ENCODE results near the gene CELF1.
A peak's percentile ranks its signal among the peaks of the same experiment; 100 is the strongest.

CELF1 gene

GRCh38 chr11:47443028-47443700 is 109.8 kb downstream of the CELF1 start:
- no peak for DNase-seq

GRCh38 chr11:47442514-47442913 is 110.4 kb downstream of the CELF1 start:
- no peak for DNase-seq

- DNase-seq, result no peak
Measured at GRCh38 chr11:47441421-47441820, 111.5 kb downstream of the CELF1 start.

GRCh38 chr11:47440054-47440476 is 112.9 kb downstream of the CELF1 start:
- DNase-seq, result no peak

GRCh38 chr11:47438721-47439120 is 114.2 kb downstream of the CELF1 start:
- no peak for DNase-seq

- no peak for DNase-seq
Measured at GRCh38 chr11:47437746-47438418, 115.0 kb downstream of the CELF1 start.

- no peak for DNase-seq
Measured at GRCh38 chr11:47437218-47437745, 115.7 kb downstream of the CELF1 start.

GRCh38 chr11:47436726-47437125 is 116.2 kb downstream of the CELF1 start:
- no peak for DNase-seq

- DNase-seq, result no peak
Measured at GRCh38 chr11:47435687-47436086, 117.2 kb downstream of the CELF1 start.

- DNase-seq, result no peak
Measured at GRCh38 chr11:47434011-47434786, 118.7 kb downstream of the CELF1 start.

- no peak for DNase-seq
Measured at GRCh38 chr11:47433157-47433556, 119.8 kb downstream of the CELF1 start.

GRCh38 chr11:47431356-47432083 is 121.4 kb downstream of the CELF1 start:
- DNase-seq, result no peak

GRCh38 chr11:47430524-47430923 is 122.4 kb downstream of the CELF1 start:
- DNase-seq, result no peak

- DNase-seq, result peak; percentile 100
Measured at GRCh38 chr11:47426062-47426956, 126.6 kb downstream of the CELF1 start, which contains the start of gene PSMC3. Gene PSMC3, minus strand, starts transcription at chr11:47426439. Its CDS starts 160 bp downstream, at chr11:47426279.

GRCh38 chr11:47425611-47426010 is 127.3 kb downstream of the CELF1 start:
- DNase-seq, result no peak

GRCh38 chr11:47418454-47419259 is 134.3 kb downstream of the CELF1 start:
- no peak for DNase-seq

- no peak for DNase-seq
Measured at GRCh38 chr11:47417712-47418111, 135.2 kb downstream of the CELF1 start.

GRCh38 chr11:47415949-47416472 is 136.9 kb downstream of the CELF1 start:
- DNase-seq, result peak; percentile 90

All from right forelimb (tissue), 1 donor.